Activated CD4-positive, alpha-beta T cell treated with anti-CD3 and anti-CD28 coated beads for 48 hours (primary cell): ENCODE data around the gene HMX2.
"Not testable (repeated sequence)": the region's sequence is repeated elsewhere in the genome, so short reads cannot be mapped to it uniquely, and the experiment has no call there.

Experiments
- DNase-seq: peaks from one replicate; pipeline ENCODE4 v3.0.0-alpha.2; 2020

HMX2 gene

GRCh38 chr10:123153486-123154091 lies 5.7 kb downstream of the HMX2 start:
- DNase-seq = no peak

- DNase-seq = peak; percentile 96
Observed at GRCh38 chr10:123154092-123154710, 6.3 kb downstream of the HMX2 start, which contains the start of gene BUB3. Gene BUB3, plus strand, starts transcription at chr10:123154402. Its CDS starts 516 bp downstream, at chr10:123154918.

- DNase-seq = peak; percentile 59
Observed at GRCh38 chr10:123154711-123155505, 7.0 kb downstream of the HMX2 start.

GRCh38 chr10:123156078-123156477 lies 8.1 kb downstream of the HMX2 start:
- DNase-seq = no peak

- DNase-seq = no peak
Observed at GRCh38 chr10:123157210-123157609, 9.3 kb downstream of the HMX2 start.

GRCh38 chr10:123158682-123159081 lies 10.7 kb downstream of the HMX2 start:
- DNase-seq = no peak

- DNase-seq = no peak
Observed at GRCh38 chr10:123160311-123160980, 12.5 kb downstream of the HMX2 start.

GRCh38 chr10:123164319-123164718 lies 16.4 kb downstream of the HMX2 start:
- DNase-seq = no peak

- no peak for DNase-seq
Observed at GRCh38 chr10:123165445-123166072, 17.6 kb downstream of the HMX2 start.

GRCh38 chr10:123166618-123167017 lies 18.7 kb downstream of the HMX2 start:
- DNase-seq = no peak

GRCh38 chr10:123170961-123171360 lies 23.0 kb downstream of the HMX2 start:
- DNase-seq = no peak

GRCh38 chr10:123171616-123172015 lies 23.7 kb downstream of the HMX2 start:
- DNase-seq = not testable (repeated sequence)

- no peak for DNase-seq
Observed at GRCh38 chr10:123175389-123176387, 27.8 kb downstream of the HMX2 start.

GRCh38 chr10:123178390-123178789 lies 30.5 kb downstream of the HMX2 start:
- not testable (repeated sequence) for DNase-seq

GRCh38 chr10:123180101-123181090 lies 32.5 kb downstream of the HMX2 start:
- DNase-seq = no peak

- DNase-seq = no peak
Observed at GRCh38 chr10:123183724-123184123, 35.8 kb downstream of the HMX2 start.

- no peak for DNase-seq
Observed at GRCh38 chr10:123187781-123188180, 39.8 kb downstream of the HMX2 start.

- DNase-seq = no peak
Observed at GRCh38 chr10:123191886-123192285, 44.0 kb downstream of the HMX2 start.

GRCh38 chr10:123194056-123194455 lies 46.1 kb downstream of the HMX2 start:
- no peak for DNase-seq
